ENCODE results near the gene ROGDI. TPM values are rescaled to one million over a fixed set of nuclear protein-coding genes. Genes with fewer than 3 reads are reported as not detected.

ROGDI gene
- total and polyA plus RNA-seq, 12 donors: 32.4 to 194 (median 81.7) TPM

- Histone ChIP-seq H3K4me3 (no peak overlapping the region), H3K36me3 (replicated peaks in 1 of 2) (peaks cover 0 to 97% of the 10 kb centered on the region in 2 donors), H3K27me3 (no peaks in the 10 kb centered on the region), H3K4me1 (replicated peaks in 1 of 2) (no peaks in the 10 kb centered on the region), H3K27ac (no peak overlapping the region), H3K9me3 (replicated peaks in 1 of 3) (no peaks in the 10 kb centered on the region)
- TF ChIP-seq POLR2A (IDR thresholded peaks at IDR 0.05) (no peak), CTCF (IDR thresholded peaks at IDR 0.05) (no peak)
- no peak for DNase-seq
- intact Hi-C loops (cut with DNase I): no loop called here
- 89 to 93% (median 91%) methylated on average over 5 to 6 of the region's 6 CpGs for WGBS, 4 donors
Observed at GRCh38 chr16:4820652-4821051, 18.2 kb upstream of the ROGDI start.

- TF ChIP-seq CTCF (IDR thresholded peaks at IDR 0.05) (peak in 1 of 6 experiments; percentile 38), POLR2A (IDR thresholded peaks at IDR 0.05) (no peak)
- 44 to 80% (median 70%) methylated on average over 8 to 16 of the region's 16 CpGs for WGBS, 4 donors
- peak overlapping the region in 1 of 5 donors; percentile 38 for H3K27ac ChIP-seq
Observed at GRCh38 chr16:4814542-4815173, 12.2 kb upstream of the ROGDI start.

GRCh38 chr16:4814046-4814445, 11.6 kb upstream of the ROGDI start:
- intact Hi-C loops (cut with DNase I): no loop called here
- no peak for DNase-seq
- no peak for TF ChIP-seq POLR2A (IDR thresholded peaks at IDR 0.05)
- TF ChIP-seq CTCF (IDR thresholded peaks at IDR 0.05): no peak
- H3K36me3 ChIP-seq (replicated peaks in 1 of 2): peaks cover 0 to 93% of the 10 kb centered on the region in 2 donors
- no peaks in the 10 kb centered on the region for H3K9me3 ChIP-seq (replicated peaks in 1 of 3)
- H3K27ac ChIP-seq: peak overlapping the region in 1 of 5 donors; percentile 38
- H3K4me3 ChIP-seq: no peak overlapping the region
- no peaks in the 10 kb centered on the region for H3K27me3 ChIP-seq
- H3K4me1 ChIP-seq (replicated peaks in 1 of 2): no peaks in the 10 kb centered on the region

More at GRCh38 chr16:4814542-4815173, 12.2 kb upstream of the ROGDI start:
- DNase-seq: peak in 3 of 7 donors; percentile 47 to 69 (median 58)
- Histone ChIP-seq H3K27me3 (no peaks in the 10 kb centered on the region), H3K9me3 (replicated peaks in 1 of 3) (no peaks in the 10 kb centered on the region), H3K36me3 (replicated peaks in 1 of 2) (peaks cover 0 to 96% of the 10 kb centered on the region in 2 donors), H3K4me1 (replicated peaks in 1 of 2) (no peaks in the 10 kb centered on the region), H3K4me3 (no peak overlapping the region)
- intact Hi-C loops (cut with DNase I): no loop called here

- Histone ChIP-seq H3K4me1 (replicated peaks in 1 of 2) (no peaks in the 10 kb centered on the region), H3K27ac (no peak overlapping the region), H3K27me3 (no peaks in the 10 kb centered on the region), H3K36me3 (replicated peaks in 1 of 2) (peaks cover 0 to 93% of the 10 kb centered on the region in 2 donors), H3K9me3 (replicated peaks in 1 of 3) (no peaks in the 10 kb centered on the region), H3K4me3 (no peak overlapping the region)
- DNase-seq: no peak
- 91 to 98% (median 96%) methylated on average over 10 to 16 of the region's 16 CpGs for WGBS, 4 donors
- TF ChIP-seq POLR2A (IDR thresholded peaks at IDR 0.05): no peak
- intact Hi-C loops (cut with DNase I): no loop called here
Observed at GRCh38 chr16:4813251-4814003, 11.0 kb upstream of the ROGDI start.

Data from adrenal gland (tissue), 12 donors.